Measurements from ENCODE around the gene POU2AF3. TPM values are rescaled to one million over a fixed set of nuclear protein-coding genes. Genes with fewer than 3 reads are reported as not detected.

Gene POU2AF3
- total RNA-seq, 2 experiments from 2014 or later, result not detected

GRCh38 chr11:111269146-111269868 lies 29.0 kb upstream of the POU2AF3 start:
- ATAC-seq (ENCODE audit: poor library complexity) (no peak), DNase-seq (no peak)
- Histone ChIP-seq H3K27me3 (ENCODE audit: control insufficient read depth in 1 of 2, insufficient read depth in 2 of 2, low read length in 2 of 2) (peaks cover 0 to 4% of the 10 kb centered on the region in 2 experiments), H3K9me3 (ENCODE audit: control insufficient read depth in 1 of 2, insufficient read depth in 1 of 2, low read length in 2 of 2) (no peaks in the 10 kb centered on the region), H3K4me1 (ENCODE audit: insufficient read depth, low read length) (no peaks in the 10 kb centered on the region), H3K4me3 (ENCODE audit: low read length) (no peak overlapping the region), H3K36me3 (ENCODE audit: insufficient read depth, low read length) (no peaks in the 10 kb centered on the region), H3K27ac (ENCODE audit: low read depth in 1 of 2, low read length in 2 of 2) (no peak overlapping the region)
- peaks cover 10% of the 10 kb centered on the region for H3K27me3 Mint-ChIP-seq
- no peaks in the 10 kb centered on the region for H3K4me1 Mint-ChIP-seq (ENCODE audit: low read depth)
- no peaks in the 10 kb centered on the region for H3K36me3 Mint-ChIP-seq (ENCODE audit: low read depth)
- H3K27ac Mint-ChIP-seq, result no peak overlapping the region
- intact Hi-C loops (cut with DNase I, micrococcal nuclease), result no loop called here
- H3K4me3 Mint-ChIP-seq, result no peak overlapping the region
- ChIA-PET CTCF (no interaction called here), POLR2A (no interaction called here)
- TF ChIP-seq, protein P1, sequence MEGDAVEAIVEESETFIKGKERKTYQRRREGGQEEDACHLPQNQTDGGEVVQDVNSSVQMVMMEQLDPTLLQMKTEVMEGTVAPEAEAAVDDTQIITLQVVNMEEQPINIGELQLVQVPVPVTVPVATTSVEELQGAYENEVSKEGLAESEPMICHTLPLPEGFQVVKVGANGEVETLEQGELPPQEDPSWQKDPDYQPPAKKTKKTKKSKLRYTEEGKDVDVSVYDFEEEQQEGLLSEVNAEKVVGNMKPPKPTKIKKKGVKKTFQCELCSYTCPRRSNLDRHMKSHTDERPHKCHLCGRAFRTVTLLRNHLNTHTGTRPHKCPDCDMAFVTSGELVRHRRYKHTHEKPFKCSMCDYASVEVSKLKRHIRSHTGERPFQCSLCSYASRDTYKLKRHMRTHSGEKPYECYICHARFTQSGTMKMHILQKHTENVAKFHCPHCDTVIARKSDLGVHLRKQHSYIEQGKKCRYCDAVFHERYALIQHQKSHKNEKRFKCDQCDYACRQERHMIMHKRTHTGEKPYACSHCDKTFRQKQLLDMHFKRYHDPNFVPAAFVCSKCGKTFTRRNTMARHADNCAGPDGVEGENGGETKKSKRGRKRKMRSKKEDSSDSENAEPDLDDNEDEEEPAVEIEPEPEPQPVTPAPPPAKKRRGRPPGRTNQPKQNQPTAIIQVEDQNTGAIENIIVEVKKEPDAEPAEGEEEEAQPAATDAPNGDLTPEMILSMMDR (IDR thresholded peaks at IDR 0.05), result no peak
- no peaks in the 10 kb centered on the region for H3K9me3 Mint-ChIP-seq

DNA sequence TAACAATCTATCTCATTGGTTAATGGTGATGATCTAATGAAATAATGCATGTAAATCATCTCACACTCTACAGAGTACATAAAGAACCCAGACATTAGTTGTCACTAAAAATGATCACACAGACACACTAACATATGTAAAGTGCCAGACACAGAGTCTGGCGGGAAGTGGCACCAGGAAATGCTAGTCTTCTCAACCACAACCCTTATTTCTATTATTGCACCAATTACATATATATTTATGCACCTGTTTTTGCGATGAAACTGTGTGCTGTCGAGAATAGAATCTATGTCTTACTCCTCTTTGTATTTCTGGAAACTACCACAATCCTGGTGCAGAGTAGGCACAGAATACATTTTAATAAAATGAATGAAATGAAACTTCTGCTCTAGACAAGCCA lies 25.9 kb upstream of the POU2AF3 start:
- no peaks in the 10 kb centered on the region for H3K4me1 Mint-ChIP-seq (ENCODE audit: low read depth)
- POLR2A ChIA-PET, result no interaction called here
- TF ChIP-seq, protein P1 (IDR thresholded peaks at IDR 0.05), result no peak
- no peak overlapping the region for H3K4me3 Mint-ChIP-seq
- CTCF ChIA-PET, result no interaction called here
- intact Hi-C loops (cut with DNase I, micrococcal nuclease), result no loop called here
- H3K27ac Mint-ChIP-seq, result no peak overlapping the region
- ATAC-seq (ENCODE audit: poor library complexity), result no peak
- Histone ChIP-seq H3K27ac (ENCODE audit: low read depth in 1 of 2, low read length in 2 of 2) (no peak overlapping the region), H3K4me3 (ENCODE audit: low read length) (no peak overlapping the region), H3K9me3 (ENCODE audit: control insufficient read depth in 1 of 2, insufficient read depth in 1 of 2, low read length in 2 of 2) (no peaks in the 10 kb centered on the region), H3K36me3 (ENCODE audit: insufficient read depth, low read length) (no peaks in the 10 kb centered on the region), H3K4me1 (ENCODE audit: insufficient read depth, low read length) (no peaks in the 10 kb centered on the region), H3K27me3 (ENCODE audit: control insufficient read depth in 1 of 2, insufficient read depth in 2 of 2, low read length in 2 of 2) (peaks cover 0 to 4% of the 10 kb centered on the region in 2 experiments)
- H3K36me3 Mint-ChIP-seq (ENCODE audit: low read depth), result no peaks in the 10 kb centered on the region
- DNase-seq, result no peak
- peaks cover 10% of the 10 kb centered on the region for H3K27me3 Mint-ChIP-seq
- no peaks in the 10 kb centered on the region for H3K9me3 Mint-ChIP-seq

DNA sequence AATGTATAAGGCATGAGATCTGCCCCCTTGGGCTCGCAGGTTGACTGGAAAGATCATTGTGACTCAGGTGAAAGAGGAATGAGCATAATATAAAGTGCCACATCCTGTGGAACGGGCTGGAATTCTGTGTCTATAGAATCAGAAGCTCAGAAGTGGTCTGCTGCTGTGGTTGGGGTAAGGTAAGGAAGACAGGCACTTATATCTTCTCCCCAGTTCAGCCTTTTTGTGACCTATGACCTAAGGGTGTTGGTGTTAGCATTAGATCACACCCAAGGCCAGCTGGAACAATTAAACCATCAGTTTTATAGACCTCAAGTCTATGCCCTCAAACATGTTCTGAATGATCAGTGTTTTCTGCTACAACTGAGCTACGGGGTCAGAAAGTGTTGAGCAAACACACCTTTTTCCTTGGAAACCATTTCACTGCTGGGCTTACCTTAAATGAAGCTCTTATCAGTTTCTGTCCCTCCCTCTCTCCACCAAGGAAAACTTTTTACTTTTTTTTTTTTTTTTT lies 15.7 kb upstream of the POU2AF3 start:
- ATAC-seq (ENCODE audit: poor library complexity) (no peak), DNase-seq (no peak)
- H3K9me3 ChIP-seq (ENCODE audit: control insufficient read depth in 1 of 2, insufficient read depth in 1 of 2, low read length in 2 of 2), result no peaks in the 10 kb centered on the region
- Mint-ChIP-seq H3K36me3 (ENCODE audit: low read depth) (no peaks in the 10 kb centered on the region), H3K27me3 (no peaks in the 10 kb centered on the region), H3K9me3 (no peaks in the 10 kb centered on the region), H3K27ac (no peak overlapping the region), H3K4me1 (ENCODE audit: low read depth) (no peaks in the 10 kb centered on the region), H3K4me3 (no peak overlapping the region)
- H3K36me3 ChIP-seq (ENCODE audit: insufficient read depth, low read length), result no peaks in the 10 kb centered on the region
- H3K27ac ChIP-seq (ENCODE audit: low read depth in 1 of 2, low read length in 2 of 2), result no peak overlapping the region
- H3K4me3 ChIP-seq (ENCODE audit: low read length), result no peak overlapping the region
- TF ChIP-seq, protein P1 (IDR thresholded peaks at IDR 0.05), result no peak
- POLR2A ChIA-PET, result interaction anchor here (2.0 kb wide), 1 partner anchor 164 kb away, joined by 8 read pairs; no protein-coding TSS in a partner anchor
- intact Hi-C loops (cut with DNase I, micrococcal nuclease), result loop anchor here (1.0 kb wide), 3 partner anchors 141 to 164 kb away; no protein-coding TSS in a partner anchor
- CTCF ChIA-PET, result interaction anchor here (2.2 to 2.5 kb wide), 2 partner anchors 141 to 164 kb away, joined by 9 to 15 read pairs; no protein-coding TSS in a partner anchor
- no peaks in the 10 kb centered on the region for H3K27me3 ChIP-seq (ENCODE audit: control insufficient read depth in 1 of 2, insufficient read depth in 2 of 2, low read length in 2 of 2)
- no peaks in the 10 kb centered on the region for H3K4me1 ChIP-seq (ENCODE audit: insufficient read depth, low read length)

All from CD4-positive, alpha-beta T cell (primary cell).